GM12878 (cell line): ENCODE results near the gene SLC20A1. TPM values are rescaled to one million over a fixed set of nuclear protein-coding genes. Genes with fewer than 3 reads are reported as not detected.

Source experiments
- ATAC-seq: fragments of 200-7000 bp; cut with Tn5 transposase; 3 replicates; pipeline ENCODE4 v1.9.1; 2020; ENCODE audit warnings: mild to moderate bottlenecking, moderate library complexity
- BruUV-seq: library from RNA; stranded (reverse); fragments of 400-500 nt; replicated peaks from 2 replicates; lab custom pipeline; 2021; lab: Mats Ljungman, UMichigan
- CTCF ChIA-PET: fragments of 300-600 bp; sonication (Branson Sonifier 250); formaldehyde crosslinking; extraction: SDS; loops from one replicate; lab custom pipeline; 2021; ENCODE audit warnings: inconsistent platforms; lab: Yijun Ruan, JAX
- POLR2A ChIA-PET: fragments of 350-600 bp; formaldehyde crosslinking; extraction: SDS; loops from one replicate; lab custom pipeline; 2021; ENCODE audit warnings: inconsistent platforms; lab: Charles Lee
- RAD21 ChIA-PET: fragments of 300-600 bp; sonication (Branson Sonifier 250); formaldehyde crosslinking; loops from one replicate; lab custom pipeline; 2023; ENCODE audit warnings: antibody characterized with exemption; ENCODE audit not compliant: unreplicated experiment; lab: Charles Lee
- SMC1A ChIA-PET: fragments of 300-600 bp; sonication (Branson Sonifier 250); formaldehyde crosslinking; loops from one replicate; lab custom pipeline; 2023; ENCODE audit not compliant: unreplicated experiment, uncharacterized antibody; lab: Charles Lee
- DNase-seq: peaks from one replicate; pipeline ENCODE4 v3.0.0-alpha.2; 2011; ENCODE audit warnings: low read depth, low spot score
- FAIRE-seq: peaks from 3 replicates; lab custom pipeline; 2011; peaks lifted over from hg19 to GRCh38; lab: Jason Lieb, UNC
- H2AFZ ChIP-seq: 2 replicates; pipeline ENCODE4 v1.6.0; 2011; ENCODE audit warnings: low read depth, low read length, control low read depth; ENCODE audit not compliant: control insufficient read depth
- H3K27ac ChIP-seq: 2 replicates; pipeline ENCODE4 v1.5.1; 2011; ENCODE audit warnings: control low read depth; ENCODE audit not compliant: control insufficient read depth, insufficient read depth
- H3K27me3 ChIP-seq, 2 experiments: replicated peaks in 1 of 2; 2 replicates each; pipeline versions ENCODE4 v1.6.0 to v1.6.1; 2011; ENCODE audit warnings: low read length in 1 of 2; ENCODE audit not compliant: control insufficient read depth in 2 of 2, insufficient read depth in 2 of 2
- H3K36me3 ChIP-seq, 2 experiments: 2 replicates each; pipeline ENCODE4 v1.5.1; 2011; ENCODE audit warnings: low read length in 1 of 2; ENCODE audit not compliant: control insufficient read depth in 2 of 2, insufficient read depth in 2 of 2
- H3K4me1 ChIP-seq: 2 replicates; pipeline ENCODE4 v1.6.1; 2011; ENCODE audit warnings: mild to moderate bottlenecking, low read length, moderate library complexity, mixed read lengths; ENCODE audit not compliant: control insufficient read depth, insufficient read depth
- H3K4me2 ChIP-seq: 2 replicates; pipeline ENCODE4 v1.6.0; 2011; ENCODE audit warnings: control low read depth; ENCODE audit not compliant: control insufficient read depth, insufficient read depth
- H3K4me3 ChIP-seq: fragments of 200-600 bp; sonication (generic); 2 replicates; pipeline ENCODE4 v1.5.1; 2016
- H3K79me2 ChIP-seq: 2 replicates; pipeline ENCODE4 v1.6.0; 2011; ENCODE audit warnings: low read length; ENCODE audit not compliant: control insufficient read depth, insufficient read depth
- H3K9ac ChIP-seq: 2 replicates; pipeline ENCODE4 v1.8.0; 2011; ENCODE audit warnings: low read length, control low read depth, mixed read lengths; ENCODE audit not compliant: control insufficient read depth, insufficient read depth
- H3K9me3 ChIP-seq: replicated peaks from 3 replicates; pipeline ENCODE4 v1.5.1; 2011; ENCODE audit warnings: mild to moderate bottlenecking, low read length; ENCODE audit not compliant: control insufficient read depth, insufficient read depth
- H4K20me1 ChIP-seq: 2 replicates; pipeline ENCODE4 v1.6.0; 2011; ENCODE audit not compliant: control insufficient read depth, insufficient read depth
- ATF7 ChIP-seq: fragments of 450-650 bp; IDR thresholded peaks from 2 replicates; pipeline ENCODE4 v1.6.1; 2016; ENCODE audit warnings: low read depth, mild to moderate bottlenecking
- CBX3 ChIP-seq: fragments of 200-600 bp; sonication (generic); IDR thresholded peaks from 2 replicates; pipeline ENCODE4 v1.6.1; 2016; ENCODE audit warnings: low read depth, borderline replicate concordance
- CREM ChIP-seq: IDR thresholded peaks from 2 replicates; pipeline ENCODE4 v1.6.1; 2014; ENCODE audit warnings: antibody characterized with exemption, low read depth
- EED ChIP-seq: sonication (generic); IDR thresholded peaks from 2 replicates; pipeline ENCODE4 v1.6.1; 2016; ENCODE audit warnings: antibody characterized with exemption, low read depth
- ETV6 ChIP-seq, 2 experiments: fragments of 450-650 bp in 1 of 2; IDR thresholded peaks in 1 of 2; conservative IDR thresholded peaks in 1 of 2; 2 replicates each; pipeline ENCODE4 v1.6.1; 2014; ENCODE audit warnings: antibody characterized with exemption in 1 of 2, borderline replicate concordance in 1 of 2, low read depth in 1 of 2, mild to moderate bottlenecking in 1 of 2, moderate library complexity in 1 of 2
- JUNB ChIP-seq: IDR thresholded peaks from 2 replicates; pipeline ENCODE4 v1.6.1; 2016; ENCODE audit warnings: antibody characterized with exemption, mild to moderate bottlenecking
- MXI1 ChIP-seq: fragments of 150-350 bp; IDR thresholded peaks from 2 replicates; pipeline ENCODE4 v1.6.1; 2011; ENCODE audit warnings: low read depth, mild to moderate bottlenecking, inconsistent platforms, low read length, improper control_type of control experiment
- NR2C1 ChIP-seq: fragments of 450-650 bp; IDR thresholded peaks from 2 replicates; pipeline ENCODE4 v1.6.1; 2017; ENCODE audit warnings: antibody characterized with exemption, mild to moderate bottlenecking, moderate library complexity
- NRF1 ChIP-seq: conservative IDR thresholded peaks from 2 replicates; pipeline ENCODE4 v1.6.1; 2011; ENCODE audit warnings: mild to moderate bottlenecking, low read depth, low read length, improper control_type of control experiment
- POU2F2 ChIP-seq: IDR thresholded peaks from 3 replicates; pipeline ENCODE4 v1.6.1; 2011; ENCODE audit warnings: low read depth, mild to moderate bottlenecking, low read length, borderline replicate concordance
- SIX5 ChIP-seq: IDR thresholded peaks from 2 replicates; pipeline ENCODE4 v1.6.1; 2011; ENCODE audit warnings: mild to moderate bottlenecking, low read depth, low read length, moderate library complexity; ENCODE audit not compliant: severe bottlenecking
- TCF7 ChIP-seq: IDR thresholded peaks from 2 replicates; pipeline ENCODE4 v1.6.1; 2014; ENCODE audit warnings: antibody characterized with exemption, borderline replicate concordance
- YY1 ChIP-seq: IDR thresholded peaks from 2 replicates; pipeline ENCODE4 v1.6.1; 2011; ENCODE audit warnings: low read depth, mild to moderate bottlenecking, low read length
- ZNF207 ChIP-seq: fragments of 450-650 bp; IDR thresholded peaks from 2 replicates; pipeline ENCODE4 v1.6.1; 2014; ENCODE audit warnings: antibody characterized with exemption, mild to moderate bottlenecking, borderline replicate concordance
- ZNF217 ChIP-seq: fragments of 450-650 bp; IDR thresholded peaks from 2 replicates; pipeline ENCODE4 v1.6.1; 2017; ENCODE audit warnings: antibody characterized with exemption, mild to moderate bottlenecking
- WGBS: methylation state at CpG from one replicate; pipeline ENCODE4 v1.1.6; 2016; ENCODE audit warnings: low lambda C conversion rate; ENCODE audit not compliant: insufficient replicate concordance, insufficient coverage; ENCODE audit errors: missing lambda C conversion rate; 5-methylcytosine and 5-hydroxymethylcytosine counted together
- in situ Hi-C: fragments of 300-500 bp; cut with MboI; formaldehyde crosslinking; loops from 9 replicates; pipeline ENCODE4 v1.14.3; 2018; ENCODE audit warnings: mixed read lengths
- intact Hi-C: fragments of 100-400 bp; cut with micrococcal nuclease; formaldehyde crosslinking; loops from one replicate; pipeline ENCODE4 v1.14.2; 2022; ENCODE audit not compliant: unreplicated experiment
- polyA plus RNA-seq, 11 experiments: library from polyadenylated mRNA; depleted of rRNA in 4 of 11; unstranded in 6 of 11; stranded (reverse) in 5 of 11; fragments of >200 nt; fragmentation: Nextera tagmentation in 4 of 11; fragmentation: Illumina TruSeq in 1 of 11; extraction: Ambion mirVana in 4 of 11; extraction: Trizol in 1 of 11; gene quantifications; 1 replicate in 1 of 11; 2 replicates in 10 of 11; pipeline versions ENCODE4 v1.2.1 to v1.2.3, GENCODE V29; 2011 to 2016; ENCODE audit warnings: inconsistent platforms in 2 of 11, missing spikeins in 2 of 11, low read depth in 1 of 11
- total RNA-seq, 4 experiments: library from RNA; depleted of rRNA in 3 of 4; stranded (reverse); fragments of >200 nt in 3 of 4; fragmentation: Illumina TruSeq in 1 of 4; extraction: Trizol in 1 of 4; gene quantifications; 2 replicates each; pipeline versions ENCODE4 v1.2.1 to v1.2.3, GENCODE V29; 2013 to 2021
- TF ChIP-seq, protein P1 (sequence below): fragments of 150-350 bp; IDR thresholded peaks from 2 replicates; pipeline ENCODE4 v1.6.1; 2016; ENCODE audit warnings: low read depth, low read length
- TF ChIP-seq, protein P2 (sequence below): fragments of 450-650 bp; formaldehyde crosslinking; IDR thresholded peaks from 2 replicates; pipeline ENCODE4 v1.4.0; 2022; ENCODE audit warnings: mild to moderate bottlenecking, moderate library complexity

The SLC20A1 gene
- total and polyA plus RNA-seq, 10 of the 15 experiments (the other 5 are each of a cell fraction or from before 2014, with no cell fraction given): 21.2 to 59.1 (median 43.2) TPM

DNA sequence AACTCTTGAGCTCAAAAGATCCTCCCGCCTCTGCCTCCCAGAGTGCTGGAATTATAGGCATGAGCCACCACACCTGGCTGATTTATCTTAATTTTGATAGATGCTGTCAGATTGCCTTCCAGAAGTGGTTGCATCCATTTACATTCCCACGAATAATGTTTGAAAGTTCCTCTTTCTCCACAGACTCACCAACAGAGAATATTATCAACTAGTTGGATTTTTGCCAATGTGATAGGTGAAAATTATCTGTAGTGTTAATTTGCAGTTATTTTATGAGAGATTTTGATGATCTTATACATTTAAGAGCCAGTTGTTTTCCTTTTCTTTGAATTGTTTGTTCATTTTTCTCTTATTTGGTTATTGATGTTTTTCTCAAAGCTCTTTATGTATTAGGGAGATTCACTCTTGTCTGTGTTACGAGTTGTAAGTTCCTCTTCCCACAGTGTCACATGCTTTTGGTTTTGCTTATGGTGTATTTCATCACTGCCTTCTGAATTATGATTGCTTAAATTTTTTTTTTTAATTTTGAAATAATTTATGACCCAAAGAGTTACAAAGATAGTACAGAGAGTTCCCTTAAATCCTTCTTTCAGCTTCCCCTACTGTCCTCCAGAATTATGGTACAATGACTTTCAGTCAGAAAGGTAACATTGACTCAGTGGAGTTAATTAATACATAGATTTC is 54.4 kb downstream of the SLC20A1 start:
- intact Hi-C loops: loop anchor here (10.0 kb wide), 1 partner anchor 645 kb away; the partner anchor contains the start of gene TMEM87B
- Histone ChIP-seq H3K27me3 (no peaks in the 10 kb centered on the region), H3K36me3 (no peaks in the 10 kb centered on the region), H3K4me2 (peak overlapping the region; percentile 58), H3K9me3 (no peaks in the 10 kb centered on the region), H2AFZ (peak overlapping the region; percentile 69), H4K20me1 (no peaks in the 10 kb centered on the region), H3K4me3 (no peak overlapping the region), H3K4me1 (peaks cover 29% of the 10 kb centered on the region), H3K9ac (peak overlapping the region; percentile 8; the same call in 1 of the 2 replicates), H3K27ac (peak overlapping the region; percentile 63), H3K79me2 (no peaks in the 10 kb centered on the region)
- in situ Hi-C loops: no loop called here
- CTCF ChIA-PET: interaction anchor here (1.0 to 5.2 kb wide), 8 partner anchors 8 to 185 kb away, joined by 3 to 64 read pairs (median 12); no protein-coding TSS in a partner anchor
- no peak for DNase-seq
- WGBS: 35% methylated on average over 3 of the region's 3 CpGs
- RAD21 ChIA-PET: interaction anchor here (0.7 to 7.1 kb wide), 12 partner anchors 8 to 259 kb away, joined by 3 to 85 read pairs (median 9); partner anchors contain the start of gene SLC20A1
- POLR2A ChIA-PET: interaction anchor here (0.8 to 3.1 kb wide), 13 partner anchors 7 to 89 kb away, joined by 3 to 44 read pairs (median 5); no protein-coding TSS in a partner anchor
- peak; percentile 68 for ATAC-seq
- FAIRE-seq: no peak
- SMC1A ChIA-PET: interaction anchor here (0.6 to 14.2 kb wide), 11 partner anchors 5 to 1208 kb away, joined by 3 to 271 read pairs (median 7); no protein-coding TSS in a partner anchor
- BruUV-seq: no TSS peak
- TF ChIP-seq ETV6 (conservative IDR thresholded peaks at IDR 0.05 in 1 of 2, IDR thresholded peaks at IDR 0.05 in 1 of 2; ENCODE audit: borderline replicate concordance in 1 of 2, low read depth in 1 of 2) (no peak), ZNF207 (no peak), NR2C1 (no peak), CREM (no peak), EED (no peak), ZNF217 (no peak), SIX5 (no peak), NRF1 (no peak), TCF7 (no peak), CBX3 (no peak), POU2F2 (no peak), YY1 (no peak), JUNB (no peak), ATF7 (0 out of 2 replicates have a peak, but pooled peaks have one; percentile 37), MXI1 (no peak)
- TF ChIP-seq, protein P1, sequence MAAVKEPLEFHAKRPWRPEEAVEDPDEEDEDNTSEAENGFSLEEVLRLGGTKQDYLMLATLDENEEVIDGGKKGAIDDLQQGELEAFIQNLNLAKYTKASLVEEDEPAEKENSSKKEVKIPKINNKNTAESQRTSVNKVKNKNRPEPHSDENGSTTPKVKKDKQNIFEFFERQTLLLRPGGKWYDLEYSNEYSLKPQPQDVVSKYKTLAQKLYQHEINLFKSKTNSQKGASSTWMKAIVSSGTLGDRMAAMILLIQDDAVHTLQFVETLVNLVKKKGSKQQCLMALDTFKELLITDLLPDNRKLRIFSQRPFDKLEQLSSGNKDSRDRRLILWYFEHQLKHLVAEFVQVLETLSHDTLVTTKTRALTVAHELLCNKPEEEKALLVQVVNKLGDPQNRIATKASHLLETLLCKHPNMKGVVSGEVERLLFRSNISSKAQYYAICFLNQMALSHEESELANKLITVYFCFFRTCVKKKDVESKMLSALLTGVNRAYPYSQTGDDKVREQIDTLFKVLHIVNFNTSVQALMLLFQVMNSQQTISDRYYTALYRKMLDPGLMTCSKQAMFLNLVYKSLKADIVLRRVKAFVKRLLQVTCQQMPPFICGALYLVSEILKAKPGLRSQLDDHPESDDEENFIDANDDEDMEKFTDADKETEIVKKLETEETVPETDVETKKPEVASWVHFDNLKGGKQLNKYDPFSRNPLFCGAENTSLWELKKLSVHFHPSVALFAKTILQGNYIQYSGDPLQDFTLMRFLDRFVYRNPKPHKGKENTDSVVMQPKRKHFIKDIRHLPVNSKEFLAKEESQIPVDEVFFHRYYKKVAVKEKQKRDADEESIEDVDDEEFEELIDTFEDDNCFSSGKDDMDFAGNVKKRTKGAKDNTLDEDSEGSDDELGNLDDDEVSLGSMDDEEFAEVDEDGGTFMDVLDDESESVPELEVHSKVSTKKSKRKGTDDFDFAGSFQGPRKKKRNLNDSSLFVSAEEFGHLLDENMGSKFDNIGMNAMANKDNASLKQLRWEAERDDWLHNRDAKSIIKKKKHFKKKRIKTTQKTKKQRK: no peak
- TF ChIP-seq, protein P2, sequence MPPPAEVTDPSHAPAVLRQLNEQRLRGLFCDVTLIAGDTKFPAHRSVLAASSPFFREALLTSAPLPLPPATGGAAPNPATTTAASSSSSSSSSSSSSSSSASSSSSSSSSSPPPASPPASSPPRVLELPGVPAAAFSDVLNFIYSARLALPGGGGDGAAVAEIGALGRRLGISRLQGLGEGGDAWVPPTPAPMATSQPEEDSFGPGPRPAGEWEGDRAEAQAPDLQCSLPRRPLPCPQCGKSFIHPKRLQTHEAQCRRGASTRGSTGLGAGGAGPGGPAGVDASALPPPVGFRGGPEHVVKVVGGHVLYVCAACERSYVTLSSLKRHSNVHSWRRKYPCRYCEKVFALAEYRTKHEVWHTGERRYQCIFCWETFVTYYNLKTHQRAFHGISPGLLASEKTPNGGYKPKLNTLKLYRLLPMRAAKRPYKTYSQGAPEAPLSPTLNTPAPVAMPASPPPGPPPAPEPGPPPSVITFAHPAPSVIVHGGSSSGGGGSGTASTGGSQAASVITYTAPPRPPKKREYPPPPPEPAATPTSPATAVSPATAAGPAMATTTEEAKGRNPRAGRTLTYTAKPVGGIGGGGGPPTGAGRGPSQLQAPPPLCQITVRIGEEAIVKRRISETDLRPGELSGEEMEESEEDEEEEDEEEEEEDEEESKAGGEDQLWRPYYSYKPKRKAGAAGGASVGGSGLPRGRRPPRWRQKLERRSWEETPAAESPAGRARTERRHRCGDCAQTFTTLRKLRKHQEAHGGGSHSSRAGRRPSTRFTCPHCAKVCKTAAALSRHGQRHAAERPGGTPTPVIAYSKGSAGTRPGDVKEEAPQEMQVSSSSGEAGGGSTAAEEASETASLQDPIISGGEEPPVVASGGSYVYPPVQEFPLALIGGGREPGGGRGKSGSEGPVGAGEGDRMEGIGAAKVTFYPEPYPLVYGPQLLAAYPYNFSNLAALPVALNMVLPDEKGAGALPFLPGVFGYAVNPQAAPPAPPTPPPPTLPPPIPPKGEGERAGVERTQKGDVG (CRISPR knock-in tag): no peak
